Testis (tissue), 3 donors: ENCODE measurements around the gene RET. TPM values are rescaled to one million over a fixed set of nuclear protein-coding genes. Genes with fewer than 3 reads are reported as not detected.

Source experiments
- DNase-seq: peaks from one replicate; pipeline ENCODE4 v3.0.0-alpha.2; 2019
- H3K27ac ChIP-seq, 2 donors: fragments of 200-600 bp; sonication (generic); one replicate each; pipeline ENCODE4 v1.5.1; 2019
- H3K27me3 ChIP-seq: fragments of 200-600 bp; sonication (generic); one replicate; pipeline ENCODE4 v1.5.1; 2019
- H3K36me3 ChIP-seq: fragments of 200-600 bp; sonication (generic); one replicate; pipeline ENCODE4 v1.5.1; 2017; ENCODE audit warnings: low read depth; ENCODE audit errors: missing control alignments
- H3K4me1 ChIP-seq: fragments of 200-600 bp; sonication (generic); one replicate; pipeline ENCODE4 v1.5.1; 2019
- H3K4me3 ChIP-seq, 2 donors: fragments of 200-600 bp; sonication (generic); one replicate each; pipeline ENCODE4 v1.5.1; 2017 to 2019
- H3K9me3 ChIP-seq: fragments of 200-600 bp; sonication (generic); one replicate; pipeline ENCODE4 v1.5.1; 2017
- CTCF ChIP-seq, 3 experiments: fragments of 450-650 bp in 2 of 3; fragments of 200-600 bp in 1 of 3; sonication (generic) in 1 of 3; IDR thresholded peaks; one replicate each; pipeline ENCODE4 v1.5.1; 2016 to 2019; ENCODE audit warnings: antibody characterized with exemption in 3 of 3, mild to moderate bottlenecking in 2 of 3, moderate library complexity in 1 of 3
- POLR2A ChIP-seq: fragments of 450-650 bp; IDR thresholded peaks from one replicate; pipeline ENCODE4 v1.6.1; 2017; ENCODE audit warnings: antibody characterized with exemption, mild to moderate bottlenecking, moderate library complexity
- WGBS, 2 donors: methylation state at CpG; one replicate each; pipeline ENCODE4 v1.1.5; 2018; 5-methylcytosine and 5-hydroxymethylcytosine counted together
- intact Hi-C: fragments of 100-400 bp; cut with DNase I; formaldehyde crosslinking; loops from one replicate; pipeline ENCODE4 v1.15.1; 2023; ENCODE audit warnings: low total_unique reads
- polyA plus RNA-seq: library from polyadenylated mRNA; stranded (reverse); fragments of 350-450 nt; fragmentation: Illumina TruSeq; extraction: RNeasy Lipid Tissue Mini Kit (QIAGEN cat#74804); gene quantifications from one replicate; pipeline ENCODE4 v1.2.3, GENCODE V29; 2014; ENCODE audit warnings: low read depth, low replicate concordance; ENCODE audit not compliant: insufficient read depth
- total RNA-seq, 2 donors: library from RNA; depleted of rRNA; stranded (reverse); fragments of >200 nt; gene quantifications; one replicate each; pipeline ENCODE4 v1.2.3, GENCODE V29; 2016

RET gene
- total and polyA plus RNA-seq, 3 donors from 2014 or later: 5.1 to 9.5 (median 7.3) TPM

- Histone ChIP-seq H3K4me1 (no peaks in the 10 kb centered on the region), H3K9me3 (no peaks in the 10 kb centered on the region), H3K27me3 (no peaks in the 10 kb centered on the region), H3K27ac (no peak overlapping the region), H3K36me3 (no peaks in the 10 kb centered on the region), H3K4me3 (no peak overlapping the region)
- intact Hi-C loops: no loop called here
- no peak for DNase-seq
- TF ChIP-seq POLR2A (no peak), CTCF (IDR thresholded peaks at IDR 0.05) (no peak)
- 60 to 65% methylated on average over 4 of the region's 4 CpGs for WGBS, 2 donors
These were observed 41.1 kb upstream of the RET start for GRCh38 chr10:43035800-43036199.

- H3K27me3 ChIP-seq: no peaks in the 10 kb centered on the region
- intact Hi-C loops: no loop called here
- 79 to 87% methylated on average over 11 to 16 of the region's 16 CpGs for WGBS, 2 donors
- H3K9me3 ChIP-seq: no peaks in the 10 kb centered on the region
- H3K36me3 ChIP-seq: no peaks in the 10 kb centered on the region
- no peak overlapping the region for H3K27ac ChIP-seq
- no peak for DNase-seq
- TF ChIP-seq POLR2A (no peak), CTCF (IDR thresholded peaks at IDR 0.05) (no peak)
- H3K4me1 ChIP-seq: no peaks in the 10 kb centered on the region
- no peak overlapping the region for H3K4me3 ChIP-seq
These were observed 40.1 kb upstream of the RET start for GRCh38 chr10:43036481-43037428.

- no peaks in the 10 kb centered on the region for H3K4me1 ChIP-seq
- no peaks in the 10 kb centered on the region for H3K36me3 ChIP-seq
- no peak for TF ChIP-seq POLR2A
- TF ChIP-seq CTCF (IDR thresholded peaks at IDR 0.05): no peak
- 82 to 94% methylated on average over 6 of the region's 6 CpGs for WGBS, 2 donors
- intact Hi-C loops: no loop called here
- H3K4me3 ChIP-seq: no peak overlapping the region
- DNase-seq: no peak
- no peaks in the 10 kb centered on the region for H3K9me3 ChIP-seq
- H3K27ac ChIP-seq: no peak overlapping the region
- no peaks in the 10 kb centered on the region for H3K27me3 ChIP-seq
These were observed 39.4 kb upstream of the RET start for GRCh38 chr10:43037440-43037839.

- H3K9me3 ChIP-seq: no peaks in the 10 kb centered on the region
- WGBS, 2 donors: 95 to 97% methylated on average over 8 to 14 of the region's 14 CpGs
- H3K4me1 ChIP-seq: no peaks in the 10 kb centered on the region
- no peak for DNase-seq
- no peaks in the 10 kb centered on the region for H3K36me3 ChIP-seq
- no peak overlapping the region for H3K27ac ChIP-seq
- no peaks in the 10 kb centered on the region for H3K27me3 ChIP-seq
- intact Hi-C loops: no loop called here
- TF ChIP-seq CTCF (IDR thresholded peaks at IDR 0.05): no peak
- no peak overlapping the region for H3K4me3 ChIP-seq
These were observed 38.7 kb upstream of the RET start for GRCh38 chr10:43037942-43038782.
